AG09309 (cell line): Measurements from ENCODE around the gene GASK1A.

Experiments used
- DNase-seq: peaks from one replicate; pipeline ENCODE4 v3.0.0-alpha.2; 2010; ENCODE audit warnings: low read depth
- H3K4me3 ChIP-seq: 2 replicates; pipeline ENCODE4 v1.5.1; 2011; ENCODE audit warnings: mild to moderate bottlenecking, low read depth, low read length, moderate library complexity; ENCODE audit not compliant: control insufficient read depth
- TF ChIP-seq, protein P1 (sequence below): IDR thresholded peaks from 2 replicates; pipeline ENCODE4 v1.5.1; 2011; ENCODE audit warnings: mild to moderate bottlenecking, low read depth, low read length, inconsistent platforms; ENCODE audit not compliant: insufficient read depth, control insufficient read depth; ENCODE audit errors: missing control alignments

Gene GASK1A

DNA sequence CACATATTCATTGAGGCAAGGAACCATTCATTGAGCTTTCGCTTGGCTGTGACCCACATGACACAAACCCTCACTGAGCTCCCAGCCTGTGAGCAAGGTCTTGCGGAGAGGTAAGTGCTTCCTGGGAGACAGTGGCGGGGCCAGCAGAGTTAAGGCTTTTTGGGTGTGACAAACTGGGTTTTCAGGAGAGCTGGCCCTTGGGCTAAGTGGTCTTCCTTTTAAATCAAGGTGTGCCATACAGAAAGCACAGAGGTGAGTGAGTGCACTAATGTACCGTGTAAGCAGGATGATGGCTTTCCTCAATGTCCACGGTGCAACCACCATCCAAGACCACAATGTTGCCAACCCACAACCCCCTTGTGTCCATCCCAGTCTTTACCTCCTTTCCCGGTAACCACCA is 98.2 kb downstream of the GASK1A start:
- no peak overlapping the region for H3K4me3 ChIP-seq
- TF ChIP-seq, protein P1, sequence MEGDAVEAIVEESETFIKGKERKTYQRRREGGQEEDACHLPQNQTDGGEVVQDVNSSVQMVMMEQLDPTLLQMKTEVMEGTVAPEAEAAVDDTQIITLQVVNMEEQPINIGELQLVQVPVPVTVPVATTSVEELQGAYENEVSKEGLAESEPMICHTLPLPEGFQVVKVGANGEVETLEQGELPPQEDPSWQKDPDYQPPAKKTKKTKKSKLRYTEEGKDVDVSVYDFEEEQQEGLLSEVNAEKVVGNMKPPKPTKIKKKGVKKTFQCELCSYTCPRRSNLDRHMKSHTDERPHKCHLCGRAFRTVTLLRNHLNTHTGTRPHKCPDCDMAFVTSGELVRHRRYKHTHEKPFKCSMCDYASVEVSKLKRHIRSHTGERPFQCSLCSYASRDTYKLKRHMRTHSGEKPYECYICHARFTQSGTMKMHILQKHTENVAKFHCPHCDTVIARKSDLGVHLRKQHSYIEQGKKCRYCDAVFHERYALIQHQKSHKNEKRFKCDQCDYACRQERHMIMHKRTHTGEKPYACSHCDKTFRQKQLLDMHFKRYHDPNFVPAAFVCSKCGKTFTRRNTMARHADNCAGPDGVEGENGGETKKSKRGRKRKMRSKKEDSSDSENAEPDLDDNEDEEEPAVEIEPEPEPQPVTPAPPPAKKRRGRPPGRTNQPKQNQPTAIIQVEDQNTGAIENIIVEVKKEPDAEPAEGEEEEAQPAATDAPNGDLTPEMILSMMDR: no peak
- DNase-seq: no peak

DNA sequence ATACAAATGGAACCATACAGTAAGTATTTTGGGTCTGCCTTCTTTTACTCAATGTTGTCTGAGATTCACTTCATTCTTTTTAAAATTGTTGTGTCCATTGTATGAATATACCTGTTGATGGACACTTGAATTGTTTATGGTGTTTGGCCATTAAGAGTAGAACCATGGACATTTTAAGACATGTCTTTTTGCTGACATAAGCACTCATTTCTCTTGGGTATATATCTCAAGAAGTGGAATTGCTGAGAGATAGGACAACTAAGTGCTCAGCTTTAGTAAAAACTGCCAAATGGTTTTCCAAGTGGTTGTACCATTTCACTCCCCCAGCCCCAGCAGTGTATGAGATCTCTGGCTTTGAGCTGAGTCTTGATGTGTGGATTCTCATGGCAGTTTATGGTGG is 98.6 kb downstream of the GASK1A start:
- H3K4me3 ChIP-seq: no peak overlapping the region
- TF ChIP-seq, protein P1: no peak
- DNase-seq: no peak

DNA sequence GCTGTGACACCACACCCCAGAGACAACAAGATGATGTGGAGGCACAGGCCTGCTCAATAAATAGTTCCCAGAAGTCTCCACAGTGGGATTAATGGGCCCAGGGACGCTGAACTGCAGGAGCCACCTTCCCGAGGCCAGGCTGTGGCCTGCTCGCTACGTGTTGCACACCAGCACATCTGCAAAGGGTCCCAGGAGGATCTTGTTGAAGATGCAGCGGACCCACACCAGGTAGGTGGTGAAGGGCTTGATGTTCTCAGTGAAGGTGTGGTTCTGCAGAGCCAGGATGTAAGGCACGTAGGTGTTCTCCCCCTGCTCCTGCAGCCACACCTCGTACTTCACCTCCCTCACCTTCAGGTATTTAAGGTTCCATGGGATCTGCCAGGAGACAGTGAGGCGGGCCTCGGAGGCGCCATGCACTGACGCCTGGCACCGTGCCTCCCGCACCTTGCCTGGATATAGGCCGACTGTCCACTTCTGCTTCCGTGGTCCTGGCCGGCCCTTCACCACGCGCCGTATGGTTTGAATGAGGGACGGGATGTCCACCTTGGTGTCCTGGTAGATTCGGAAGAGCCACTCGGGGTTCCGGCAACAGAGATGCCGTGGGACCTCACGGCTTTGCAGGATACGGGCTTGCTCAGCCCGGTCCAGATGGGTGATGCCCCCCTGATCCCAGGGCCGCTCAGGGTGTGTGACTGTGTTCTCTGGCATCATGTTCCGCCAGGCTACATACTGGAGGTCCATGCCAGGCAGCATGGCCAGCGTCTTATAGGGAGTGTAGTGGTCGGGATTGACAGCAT is 100.6 kb downstream of the GASK1A start:
- DNase-seq: no peak
- no peak overlapping the region for H3K4me3 ChIP-seq
- TF ChIP-seq, protein P1: no peak

DNA sequence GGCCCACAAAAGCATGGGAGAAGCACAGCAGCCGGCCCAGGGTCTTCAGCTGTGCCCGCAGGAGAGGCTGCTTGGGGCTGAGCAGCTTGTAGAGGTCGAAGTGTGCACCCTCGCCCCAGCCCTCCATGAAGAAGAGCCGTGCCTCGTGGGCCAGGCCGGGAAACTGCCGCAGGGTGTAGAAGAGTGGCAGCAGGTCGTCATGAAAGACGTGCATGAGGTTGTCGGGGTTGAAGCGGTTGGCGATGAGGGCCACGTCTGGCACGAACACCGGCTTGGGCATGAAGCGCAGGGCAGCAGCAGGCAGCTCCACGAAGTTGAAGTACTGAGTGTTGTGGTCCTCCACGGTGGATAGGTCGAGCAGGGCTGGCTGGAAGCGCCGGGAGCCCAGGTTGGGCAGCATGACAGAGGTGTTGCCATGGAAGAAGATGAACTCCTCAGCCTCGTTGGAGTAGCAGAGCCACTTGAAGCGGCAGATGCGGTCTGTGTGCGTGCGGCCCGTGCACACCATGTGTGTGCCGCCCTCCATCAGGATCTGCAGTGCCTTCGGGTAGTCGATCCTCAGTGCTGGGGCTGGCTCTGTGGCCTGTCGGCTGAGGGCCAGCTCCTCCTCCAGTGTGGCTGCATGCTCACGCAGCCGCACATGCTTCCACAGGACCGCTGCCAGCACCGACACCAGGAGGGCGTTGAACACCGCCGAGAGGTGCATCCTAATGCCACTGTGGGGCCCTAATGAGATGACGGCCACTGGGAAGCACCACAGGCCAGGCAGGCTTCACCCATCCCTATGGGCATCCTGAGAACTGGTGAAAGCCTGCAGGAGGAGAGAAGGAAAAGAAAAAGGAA is 101.8 kb downstream of the GASK1A start:
- no peak for DNase-seq
- TF ChIP-seq, protein P1: no peak
- no peak overlapping the region for H3K4me3 ChIP-seq

DNA sequence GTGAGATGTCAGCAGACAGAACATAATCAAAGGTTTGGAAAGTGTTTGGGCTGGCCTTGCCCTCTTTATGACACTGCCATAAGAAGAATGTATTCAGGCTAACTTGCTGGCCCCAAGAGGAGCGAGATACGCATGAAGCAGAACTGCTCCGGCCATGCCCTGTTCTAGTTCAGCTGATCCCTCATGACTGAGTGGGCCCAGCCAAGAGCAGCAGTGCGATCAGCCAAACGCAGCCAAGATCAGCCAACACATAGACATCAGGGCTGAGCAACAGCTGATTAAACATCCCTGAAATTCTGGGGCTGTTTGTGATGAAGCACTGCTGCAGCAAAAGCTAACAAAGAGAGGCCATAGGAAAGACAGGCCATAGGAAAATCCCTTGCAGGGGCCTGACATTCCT is 102.7 kb downstream of the GASK1A start:
- TF ChIP-seq, protein P1: no peak
- DNase-seq: no peak
- H3K4me3 ChIP-seq: no peak overlapping the region

GRCh38 chr3:43082457-43082856 is 103.3 kb downstream of the GASK1A start:
- TF ChIP-seq, protein P1: no peak
- no peak overlapping the region for H3K4me3 ChIP-seq
- no peak for DNase-seq
